PC-9 (cell line): ENCODE measurements around the gene ABLIM2.

Source experiments
- EZH2 ChIP-seq: fragments of 200-600 bp; sonication (generic); IDR thresholded peaks from 2 replicates; pipeline ENCODE4 v1.8.0; 2017; ENCODE audit warnings: antibody characterized with exemption, low read depth
- TF ChIP-seq, protein P1 (sequence below): fragments of 200-600 bp; sonication (generic); conservative IDR thresholded peaks from 2 replicates; pipeline ENCODE4 v1.6.1; 2017; ENCODE audit warnings: mixed run types, antibody characterized with exemption, mild to moderate bottlenecking, moderate library complexity

DNA sequence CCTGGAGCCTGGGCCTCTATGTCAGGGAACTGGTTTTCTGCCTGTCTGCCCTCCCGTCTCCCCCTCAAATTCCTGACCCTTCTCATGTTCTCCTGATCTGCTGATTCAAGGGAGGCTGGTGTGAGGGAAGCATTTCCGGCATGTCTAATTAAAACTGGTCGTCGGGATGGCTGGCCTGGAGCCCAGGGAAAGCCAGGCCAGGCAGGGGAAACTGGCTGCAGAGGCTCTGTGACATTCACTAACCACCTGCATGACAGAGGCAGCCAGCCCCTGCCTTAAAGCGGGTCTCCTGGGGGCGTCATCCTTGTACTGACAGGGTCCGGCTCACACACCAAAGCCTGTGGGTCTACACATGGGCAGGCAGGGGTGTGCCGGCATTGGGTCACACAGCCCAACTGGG lies 35.2 kb downstream of the ABLIM2 start:
- TF ChIP-seq, protein P1, sequence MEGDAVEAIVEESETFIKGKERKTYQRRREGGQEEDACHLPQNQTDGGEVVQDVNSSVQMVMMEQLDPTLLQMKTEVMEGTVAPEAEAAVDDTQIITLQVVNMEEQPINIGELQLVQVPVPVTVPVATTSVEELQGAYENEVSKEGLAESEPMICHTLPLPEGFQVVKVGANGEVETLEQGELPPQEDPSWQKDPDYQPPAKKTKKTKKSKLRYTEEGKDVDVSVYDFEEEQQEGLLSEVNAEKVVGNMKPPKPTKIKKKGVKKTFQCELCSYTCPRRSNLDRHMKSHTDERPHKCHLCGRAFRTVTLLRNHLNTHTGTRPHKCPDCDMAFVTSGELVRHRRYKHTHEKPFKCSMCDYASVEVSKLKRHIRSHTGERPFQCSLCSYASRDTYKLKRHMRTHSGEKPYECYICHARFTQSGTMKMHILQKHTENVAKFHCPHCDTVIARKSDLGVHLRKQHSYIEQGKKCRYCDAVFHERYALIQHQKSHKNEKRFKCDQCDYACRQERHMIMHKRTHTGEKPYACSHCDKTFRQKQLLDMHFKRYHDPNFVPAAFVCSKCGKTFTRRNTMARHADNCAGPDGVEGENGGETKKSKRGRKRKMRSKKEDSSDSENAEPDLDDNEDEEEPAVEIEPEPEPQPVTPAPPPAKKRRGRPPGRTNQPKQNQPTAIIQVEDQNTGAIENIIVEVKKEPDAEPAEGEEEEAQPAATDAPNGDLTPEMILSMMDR: no peak
- no peak for TF ChIP-seq EZH2
